ENCODE measurements around the gene RLN3.

- TF ChIP-seq CTCF (IDR thresholded peaks at IDR 0.05) (no peak), EP300 (IDR thresholded peaks at IDR 0.05) (no peak), POLR2AphosphoS5 (IDR thresholded peaks at IDR 0.05) (peak in 1 of 2 donors; percentile 48)
Measured at GRCh38 chr19:14005349-14006084, 22.4 kb upstream of the RLN3 start.

Data from esophagus muscularis mucosa (tissue), 4 donors.